UCSD-AML1 (cell line): ENCODE data around the gene CERCAM.
A peak's percentile ranks its signal among the peaks of the same experiment; 100 is the strongest.
"Not testable (repeated sequence)": the region's sequence is repeated elsewhere in the genome, so short reads cannot be mapped to it uniquely, and the experiment has no call there.

Experiments
- DNase-seq: peaks from one replicate; lab custom pipeline; 2025; ENCODE audit not compliant: unreplicated experiment; lab: John Stamatoyannopoulos, UW

CERCAM gene

GRCh38 chr9:128393145-128393775 lies 27.4 kb upstream of the CERCAM start:
- DNase-seq, result no peak

- no peak for DNase-seq
Measured at GRCh38 chr9:128393970-128394369, 26.7 kb upstream of the CERCAM start.

GRCh38 chr9:128394379-128395168 lies 26.1 kb upstream of the CERCAM start:
- DNase-seq, result no peak

- peak; percentile 52 for DNase-seq
Measured at GRCh38 chr9:128396970-128397613, 23.6 kb upstream of the CERCAM start.

- no peak for DNase-seq
Measured at GRCh38 chr9:128397831-128398230, 22.8 kb upstream of the CERCAM start.

- DNase-seq, result no peak
Measured at GRCh38 chr9:128399861-128400260, 20.8 kb upstream of the CERCAM start.

- no peak for DNase-seq
Measured at GRCh38 chr9:128404560-128404959, 16.1 kb upstream of the CERCAM start.

GRCh38 chr9:128405077-128405779 lies 15.4 kb upstream of the CERCAM start:
- no peak for DNase-seq

GRCh38 chr9:128405780-128406171 lies 14.9 kb upstream of the CERCAM start:
- DNase-seq, result no peak

GRCh38 chr9:128406848-128407391 lies 13.7 kb upstream of the CERCAM start:
- no peak for DNase-seq

- DNase-seq, result no peak
Measured at GRCh38 chr9:128408963-128409431, 11.7 kb upstream of the CERCAM start.

- no peak for DNase-seq
Measured at GRCh38 chr9:128409450-128409849, 11.2 kb upstream of the CERCAM start.

GRCh38 chr9:128409978-128410377 lies 10.7 kb upstream of the CERCAM start:
- DNase-seq, result no peak

GRCh38 chr9:128411364-128412119 lies 9.1 kb upstream of the CERCAM start:
- DNase-seq, result no peak

- DNase-seq, result peak; percentile 79
Measured at GRCh38 chr9:128412120-128412790, 8.4 kb upstream of the CERCAM start.

GRCh38 chr9:128413728-128414127 lies 6.9 kb upstream of the CERCAM start:
- DNase-seq, result not testable (repeated sequence)

- DNase-seq, result no peak
Measured at GRCh38 chr9:128414461-128414860, 6.2 kb upstream of the CERCAM start.

- no peak for DNase-seq
Measured at GRCh38 chr9:128415281-128415680, 5.4 kb upstream of the CERCAM start.

GRCh38 chr9:128416014-128416413 lies 4.6 kb upstream of the CERCAM start:
- no peak for DNase-seq
